ENCODE results near the gene DCBLD1. TPM values are rescaled to one million over a fixed set of nuclear protein-coding genes. Genes with fewer than 3 reads are reported as not detected.
"Not testable (repeated sequence)": the region's sequence is repeated elsewhere in the genome, so short reads cannot be mapped to it uniquely, and the experiment has no call there.

Gene DCBLD1
- polyA plus RNA-seq (2012; ENCODE audit: missing spikeins): 2.9 TPM

- peak; percentile 66 for DNase-seq (ENCODE audit: insufficient read length)
Observed at GRCh38 chr6:117482240-117483003, at the start of gene DCBLD1. Gene DCBLD1, plus strand, starts transcription at chr6:117482674. Its CDS starts 108 bp downstream, at chr6:117482782.

GRCh38 chr6:117440706-117441525, 41.6 kb upstream of the DCBLD1 start:
- FAIRE-seq: no peak
- TF ChIP-seq POLR2AphosphoS5 (IDR thresholded peaks at IDR 0.05; ENCODE audit: low read depth, low read length) (no peak), POLR2A (IDR thresholded peaks at IDR 0.05; ENCODE audit: low read depth, low read length) (no peak), TAF1 (IDR thresholded peaks at IDR 0.05; ENCODE audit: borderline replicate concordance, low read depth, low read length) (no peak)
- DNase-seq (ENCODE audit: insufficient read length): no peak

More at GRCh38 chr6:117482240-117483003, at the start of gene DCBLD1:
- peak; percentile 22; the same call in 1 of the 2 replicates for TF ChIP-seq POLR2A (IDR thresholded peaks at IDR 0.05; ENCODE audit: low read depth, low read length)
- TF ChIP-seq TAF1 (IDR thresholded peaks at IDR 0.05; ENCODE audit: borderline replicate concordance, low read depth, low read length): no peak
- no peak for TF ChIP-seq POLR2AphosphoS5 (IDR thresholded peaks at IDR 0.05; ENCODE audit: low read depth, low read length)
- FAIRE-seq: peak; percentile 44

GRCh38 chr6:117441824-117442264, 40.6 kb upstream of the DCBLD1 start:
- FAIRE-seq: no peak
- no peak for TF ChIP-seq TAF1 (IDR thresholded peaks at IDR 0.05; ENCODE audit: borderline replicate concordance, low read depth, low read length)
- TF ChIP-seq POLR2A (IDR thresholded peaks at IDR 0.05; ENCODE audit: low read depth, low read length): no peak
- TF ChIP-seq POLR2AphosphoS5 (IDR thresholded peaks at IDR 0.05; ENCODE audit: low read depth, low read length): no peak
- DNase-seq (ENCODE audit: insufficient read length): no peak

- not testable (repeated sequence) for FAIRE-seq; DNase-seq (ENCODE audit: insufficient read length)
Observed at GRCh38 chr6:117442313-117442712, 40.2 kb upstream of the DCBLD1 start.

GRCh38 chr6:117444600-117444999, 37.9 kb upstream of the DCBLD1 start:
- DNase-seq (ENCODE audit: insufficient read length): no peak
- FAIRE-seq: no peak
- TF ChIP-seq TAF1 (IDR thresholded peaks at IDR 0.05; ENCODE audit: borderline replicate concordance, low read depth, low read length): no peak

GRCh38 chr6:117446861-117447260, 35.6 kb upstream of the DCBLD1 start:
- no peak for FAIRE-seq
- no peak for DNase-seq (ENCODE audit: insufficient read length)

GRCh38 chr6:117448011-117448410, 34.5 kb upstream of the DCBLD1 start:
- DNase-seq (ENCODE audit: insufficient read length): no peak
- TF ChIP-seq TAF1 (IDR thresholded peaks at IDR 0.05; ENCODE audit: borderline replicate concordance, low read depth, low read length): no peak
- TF ChIP-seq POLR2A (IDR thresholded peaks at IDR 0.05; ENCODE audit: low read depth, low read length): no peak
- TF ChIP-seq POLR2AphosphoS5 (IDR thresholded peaks at IDR 0.05; ENCODE audit: low read depth, low read length): no peak

More at GRCh38 chr6:117446861-117447260, 35.6 kb upstream of the DCBLD1 start:
- TF ChIP-seq POLR2A (IDR thresholded peaks at IDR 0.05; ENCODE audit: low read depth, low read length): no peak
- TF ChIP-seq POLR2AphosphoS5 (IDR thresholded peaks at IDR 0.05; ENCODE audit: low read depth, low read length): no peak
- TF ChIP-seq TAF1 (IDR thresholded peaks at IDR 0.05; ENCODE audit: borderline replicate concordance, low read depth, low read length): no peak

GRCh38 chr6:117448732-117449485, 33.6 kb upstream of the DCBLD1 start:
- no peak for FAIRE-seq
- no peak for DNase-seq (ENCODE audit: insufficient read length)
- TF ChIP-seq POLR2A (IDR thresholded peaks at IDR 0.05; ENCODE audit: low read depth, low read length): no peak
- no peak for TF ChIP-seq POLR2AphosphoS5 (IDR thresholded peaks at IDR 0.05; ENCODE audit: low read depth, low read length)
- TF ChIP-seq TAF1 (IDR thresholded peaks at IDR 0.05; ENCODE audit: borderline replicate concordance, low read depth, low read length): no peak

More at GRCh38 chr6:117448011-117448410, 34.5 kb upstream of the DCBLD1 start:
- FAIRE-seq: no peak

- TF ChIP-seq TAF1 (IDR thresholded peaks at IDR 0.05; ENCODE audit: borderline replicate concordance, low read depth, low read length) (no peak), POLR2A (IDR thresholded peaks at IDR 0.05; ENCODE audit: low read depth, low read length) (no peak), POLR2AphosphoS5 (IDR thresholded peaks at IDR 0.05; ENCODE audit: low read depth, low read length) (no peak)
- FAIRE-seq (peak; percentile 74), DNase-seq (ENCODE audit: insufficient read length) (no peak)
Observed at GRCh38 chr6:117449549-117450439, 32.7 kb upstream of the DCBLD1 start.

GRCh38 chr6:117451671-117452070, 30.8 kb upstream of the DCBLD1 start:
- DNase-seq (ENCODE audit: insufficient read length) (no peak), FAIRE-seq (no peak)
- TF ChIP-seq POLR2A (IDR thresholded peaks at IDR 0.05; ENCODE audit: low read depth, low read length): no peak
- TF ChIP-seq TAF1 (IDR thresholded peaks at IDR 0.05; ENCODE audit: borderline replicate concordance, low read depth, low read length): no peak
- no peak for TF ChIP-seq POLR2AphosphoS5 (IDR thresholded peaks at IDR 0.05; ENCODE audit: low read depth, low read length)

Measured in GM12892 (cell line).